Prostate gland (tissue), 2 donors: Measurements from ENCODE around the gene NTM. TPM values are rescaled to one million over a fixed set of nuclear protein-coding genes. Genes with fewer than 3 reads are reported as not detected.

ENCODE experiments used
- DNase-seq: peaks from one replicate; pipeline ENCODE4 v3.0.0-alpha.2; 2019; ENCODE audit warnings: low spot score
- H3K27ac ChIP-seq, 2 donors: fragments of 200-600 bp; sonication (generic); 2 replicates each; pipeline ENCODE4 v1.5.1; 2017 to 2019
- H3K27me3 ChIP-seq: fragments of 200-600 bp; sonication (generic); replicated peaks from 2 replicates; pipeline ENCODE4 v1.5.1; 2019; ENCODE audit not compliant: insufficient read depth
- H3K36me3 ChIP-seq, 2 donors: fragments of 200-600 bp; sonication (generic); 1 replicate in 1 of 2; 2 replicates in 1 of 2; pipeline versions ENCODE4 v1.5.1 to v1.8.1; 2017 to 2019
- H3K4me1 ChIP-seq: fragments of 200-600 bp; sonication (generic); replicated peaks from 2 replicates; pipeline ENCODE4 v1.5.1; 2019
- H3K4me3 ChIP-seq, 2 donors: fragments of 200-600 bp; sonication (generic); 2 replicates each; pipeline ENCODE4 v1.5.1; 2017 to 2019
- H3K9me3 ChIP-seq: fragments of 200-600 bp; sonication (generic); 2 replicates; pipeline ENCODE4 v1.5.1; 2017
- POLR2A ChIP-seq: fragments of 450-650 bp; IDR thresholded peaks from one replicate; pipeline ENCODE4 v1.6.1; 2016; ENCODE audit warnings: antibody characterized with exemption, mild to moderate bottlenecking
- POLR2AphosphoS5 ChIP-seq: sonication (generic); formaldehyde crosslinking; IDR thresholded peaks from one replicate; pipeline ENCODE4 v1.6.1; 2017; ENCODE audit warnings: antibody characterized with exemption
- WGBS: methylation state at CpG from one replicate; pipeline ENCODE4 v1.1.5; 2018; 5-methylcytosine and 5-hydroxymethylcytosine counted together
- intact Hi-C: fragments of 100-400 bp; cut with DNase I; formaldehyde crosslinking; loops from one replicate; pipeline ENCODE4 v1.14.2; 2022
- total RNA-seq, 2 donors: library from RNA; depleted of rRNA; stranded (reverse); fragments of >200 nt; gene quantifications; one replicate each; pipeline ENCODE4 v1.1.0, GENCODE V29; 2016
- TF ChIP-seq, protein P1 (sequence below), 4 experiments: fragments of 200-600 bp in 2 of 4; fragments of 450-650 bp in 2 of 4; sonication (generic) in 2 of 4; IDR thresholded peaks; 1 replicate in 3 of 4; 2 replicates in 1 of 4; pipeline ENCODE4 v1.5.1; 2016 to 2019; ENCODE audit warnings: antibody characterized with exemption in 4 of 4, mild to moderate bottlenecking in 2 of 4, moderate library complexity in 2 of 4

NTM gene
- total RNA-seq, 2 donors from 2014 or later = 7.4 TPM; not detected in 1

DNA sequence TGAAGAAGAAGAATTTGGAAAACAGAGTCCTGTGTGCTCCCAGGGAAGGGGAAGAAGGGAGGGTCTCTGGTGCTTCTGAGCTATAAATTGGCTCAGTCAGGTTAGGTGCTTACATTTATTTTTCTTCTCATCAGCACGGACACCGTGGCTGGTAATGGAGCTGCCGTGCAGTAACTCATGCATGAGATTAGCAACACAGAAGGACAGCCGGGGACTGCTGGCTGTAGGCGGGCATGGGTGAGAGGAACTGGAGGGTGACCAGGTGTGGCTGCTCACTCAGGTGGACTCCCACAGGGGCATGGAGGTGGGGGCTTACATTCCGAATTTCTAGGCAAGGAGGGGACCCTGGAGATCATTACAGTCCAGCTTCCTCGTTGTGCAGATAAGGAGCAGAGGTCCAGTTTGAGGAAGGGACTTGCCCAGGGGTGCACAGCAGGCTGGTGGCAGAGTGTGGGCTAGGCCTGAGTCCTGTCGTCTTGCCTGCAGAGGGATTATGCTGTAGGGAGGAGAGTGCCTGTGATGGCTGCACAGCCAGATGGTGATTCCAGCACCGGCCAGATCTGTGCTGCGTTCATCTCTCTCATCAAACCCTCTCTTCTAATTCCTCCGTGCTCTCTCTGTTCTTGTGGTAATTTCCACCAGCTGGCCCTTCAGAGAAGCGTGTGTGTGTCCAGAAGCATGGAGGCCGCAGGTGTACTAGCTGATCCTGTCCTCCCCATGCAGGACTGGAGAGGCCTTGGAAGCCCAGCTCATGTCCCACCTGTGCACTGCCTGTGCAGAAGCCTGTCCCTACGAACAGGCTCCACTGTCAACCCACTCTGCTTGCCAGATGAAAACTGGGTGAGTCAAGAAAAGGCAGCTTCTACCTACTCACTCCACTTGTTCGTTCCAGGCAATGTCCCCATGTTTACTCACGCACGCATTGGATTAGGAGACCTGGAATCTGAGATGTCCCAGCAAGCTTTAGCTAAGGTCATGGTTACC, 78.9 kb downstream of the NTM start:
- Histone ChIP-seq H3K36me3 (no peaks in the 10 kb centered on the region), H3K4me3 (no peak overlapping the region), H3K27ac (no peak overlapping the region), H3K9me3 (no peaks in the 10 kb centered on the region), H3K27me3 (no peaks in the 10 kb centered on the region), H3K4me1 (no peaks in the 10 kb centered on the region)
- DNase-seq = no peak
- intact Hi-C loops = no loop called here
- WGBS = 78% methylated on average over 17 of the region's 17 CpGs
- no peak for TF ChIP-seq POLR2AphosphoS5
- TF ChIP-seq, protein P1, sequence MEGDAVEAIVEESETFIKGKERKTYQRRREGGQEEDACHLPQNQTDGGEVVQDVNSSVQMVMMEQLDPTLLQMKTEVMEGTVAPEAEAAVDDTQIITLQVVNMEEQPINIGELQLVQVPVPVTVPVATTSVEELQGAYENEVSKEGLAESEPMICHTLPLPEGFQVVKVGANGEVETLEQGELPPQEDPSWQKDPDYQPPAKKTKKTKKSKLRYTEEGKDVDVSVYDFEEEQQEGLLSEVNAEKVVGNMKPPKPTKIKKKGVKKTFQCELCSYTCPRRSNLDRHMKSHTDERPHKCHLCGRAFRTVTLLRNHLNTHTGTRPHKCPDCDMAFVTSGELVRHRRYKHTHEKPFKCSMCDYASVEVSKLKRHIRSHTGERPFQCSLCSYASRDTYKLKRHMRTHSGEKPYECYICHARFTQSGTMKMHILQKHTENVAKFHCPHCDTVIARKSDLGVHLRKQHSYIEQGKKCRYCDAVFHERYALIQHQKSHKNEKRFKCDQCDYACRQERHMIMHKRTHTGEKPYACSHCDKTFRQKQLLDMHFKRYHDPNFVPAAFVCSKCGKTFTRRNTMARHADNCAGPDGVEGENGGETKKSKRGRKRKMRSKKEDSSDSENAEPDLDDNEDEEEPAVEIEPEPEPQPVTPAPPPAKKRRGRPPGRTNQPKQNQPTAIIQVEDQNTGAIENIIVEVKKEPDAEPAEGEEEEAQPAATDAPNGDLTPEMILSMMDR (IDR thresholded peaks at IDR 0.05) = no peak
- no peak for TF ChIP-seq POLR2A

DNA sequence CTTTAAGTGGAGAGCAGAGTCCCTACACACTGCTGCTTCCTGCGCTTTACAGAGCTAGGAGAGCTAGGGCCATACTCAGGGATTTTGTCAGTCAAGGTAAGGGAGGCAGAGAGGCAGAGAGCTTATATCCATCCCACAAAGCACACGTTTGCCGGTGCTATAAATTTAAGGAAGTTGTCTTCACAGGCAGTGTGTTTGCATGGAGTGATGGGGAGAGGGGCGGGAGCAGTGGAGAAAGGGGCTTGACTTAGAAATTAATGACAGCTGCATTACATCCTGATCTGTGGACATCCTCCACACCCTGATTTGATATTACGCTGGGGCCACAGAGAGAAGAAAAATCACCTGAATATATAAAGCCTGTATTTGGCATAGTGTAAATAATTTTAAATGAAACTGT, 84.1 kb downstream of the NTM start:
- H3K9me3 ChIP-seq = no peaks in the 10 kb centered on the region
- WGBS = 43% methylated on average over 5 of the region's 5 CpGs
- no peaks in the 10 kb centered on the region for H3K27me3 ChIP-seq
- DNase-seq = no peak
- no peak for TF ChIP-seq POLR2A
- no peak for TF ChIP-seq POLR2AphosphoS5
- TF ChIP-seq, protein P1 (IDR thresholded peaks at IDR 0.05) = no peak
- H3K27ac ChIP-seq = no peak overlapping the region
- no peaks in the 10 kb centered on the region for H3K4me1 ChIP-seq
- intact Hi-C loops = no loop called here
- H3K36me3 ChIP-seq = no peaks in the 10 kb centered on the region
- H3K4me3 ChIP-seq = no peak overlapping the region

DNA sequence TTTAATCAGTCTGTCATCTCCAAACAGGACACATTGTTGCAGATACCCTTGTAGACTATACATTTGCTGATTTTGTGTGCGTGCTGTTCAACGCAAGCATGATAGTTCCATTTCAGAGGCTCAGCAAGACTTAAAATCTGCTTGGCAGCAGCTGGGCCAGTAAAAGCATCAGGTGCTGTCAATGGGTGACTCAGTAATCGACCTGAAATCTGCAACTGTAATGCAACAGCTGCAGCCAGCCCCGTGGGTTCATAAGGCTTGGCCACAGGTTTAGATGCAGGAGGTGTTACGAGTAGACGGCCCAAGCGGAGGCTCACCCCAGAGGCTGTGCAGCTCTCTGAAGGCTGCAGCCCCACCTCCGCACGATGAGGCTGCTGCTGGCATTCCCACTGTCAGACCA, 84.6 kb downstream of the NTM start:
- no peaks in the 10 kb centered on the region for H3K36me3 ChIP-seq
- H3K4me1 ChIP-seq = no peaks in the 10 kb centered on the region
- no peak overlapping the region for H3K4me3 ChIP-seq
- TF ChIP-seq, protein P1 (IDR thresholded peaks at IDR 0.05) = no peak
- TF ChIP-seq POLR2AphosphoS5 (no peak), POLR2A (no peak)
- no peak overlapping the region for H3K27ac ChIP-seq
- no peaks in the 10 kb centered on the region for H3K27me3 ChIP-seq
- no peaks in the 10 kb centered on the region for H3K9me3 ChIP-seq
- no peak for DNase-seq
- intact Hi-C loops = no loop called here
- WGBS = 71% methylated on average over 9 of the region's 9 CpGs

GRCh38 chr11:131455843-131456704, 85.7 kb downstream of the NTM start:
- H3K4me1 ChIP-seq = no peaks in the 10 kb centered on the region
- no peak for DNase-seq
- H3K27ac ChIP-seq = no peak overlapping the region
- H3K9me3 ChIP-seq = no peaks in the 10 kb centered on the region
- H3K4me3 ChIP-seq = no peak overlapping the region
- no peaks in the 10 kb centered on the region for H3K36me3 ChIP-seq
- TF ChIP-seq POLR2A = no peak
- TF ChIP-seq, protein P1 (IDR thresholded peaks at IDR 0.05) = no peak
- no peak for TF ChIP-seq POLR2AphosphoS5
- WGBS = 77% methylated on average over 9 of the region's 9 CpGs
- H3K27me3 ChIP-seq = no peaks in the 10 kb centered on the region
- intact Hi-C loops = no loop called here
